Mesendoderm (in vitro differentiated cells): ENCODE results near the gene TMEM109.

Experiments used
- DNase-seq: peaks from one replicate; pipeline ENCODE4 v3.0.0; 2013
- H2AK5ac ChIP-seq: 2 replicates; pipeline ENCODE4 v1.6.1; 2013; ENCODE audit warnings: low read length, inconsistent platforms
- H2BK120ac ChIP-seq: 2 replicates; pipeline ENCODE4 v1.6.1; 2013; ENCODE audit warnings: low read depth, mild to moderate bottlenecking, low read length, moderate library complexity, mixed read lengths
- H2BK15ac ChIP-seq: replicated peaks from 2 replicates; pipeline ENCODE4 v1.6.1; 2013; ENCODE audit warnings: low read depth, mild to moderate bottlenecking, moderate library complexity
- H2BK5ac ChIP-seq: 2 replicates; pipeline ENCODE4 v1.6.1; 2013; ENCODE audit warnings: low read length, inconsistent platforms
- H3K18ac ChIP-seq: 2 replicates; pipeline ENCODE4 v1.6.1; 2013; ENCODE audit warnings: mild to moderate bottlenecking, low read length, mixed read lengths
- H3K23ac ChIP-seq: one replicate; pipeline ENCODE4 v1.6.1; 2013; ENCODE audit warnings: low read length
- H3K27ac ChIP-seq: 2 replicates; pipeline ENCODE4 v1.5.1; 2013; ENCODE audit warnings: low read depth, mild to moderate bottlenecking, inconsistent platforms, low read length, moderate library complexity
- H3K27me3 ChIP-seq: 2 replicates; pipeline ENCODE4 v1.6.1; 2013; ENCODE audit warnings: low read length, control low read depth, mild to moderate bottlenecking, inconsistent platforms; ENCODE audit not compliant: insufficient read depth, poor library complexity
- H3K36me3 ChIP-seq: 2 replicates; pipeline ENCODE4 v1.6.1; 2013; ENCODE audit warnings: low read length, inconsistent platforms; ENCODE audit not compliant: control insufficient read depth, insufficient read depth
- H3K4ac ChIP-seq: one replicate; pipeline ENCODE4 v1.6.1; 2013; ENCODE audit warnings: low read depth, mild to moderate bottlenecking, low read length, moderate library complexity
- H3K4me1 ChIP-seq: 2 replicates; pipeline ENCODE4 v1.6.1; 2013; ENCODE audit warnings: low read depth, low read length, inconsistent platforms; ENCODE audit not compliant: control insufficient read depth
- H3K4me2 ChIP-seq: 2 replicates; pipeline ENCODE4 v1.6.1; 2013; ENCODE audit warnings: low read length
- H3K4me3 ChIP-seq: 2 replicates; pipeline ENCODE4 v1.5.1; 2013; ENCODE audit warnings: mild to moderate bottlenecking, low read length
- H3K56ac ChIP-seq: one replicate; pipeline ENCODE4 v1.6.1; 2013; ENCODE audit warnings: low read length
- H3K79me1 ChIP-seq: 2 replicates; pipeline ENCODE4 v1.6.1; 2013; ENCODE audit warnings: low read length, inconsistent platforms
- H3K79me2 ChIP-seq: 2 replicates; pipeline ENCODE4 v1.6.1; 2013; ENCODE audit warnings: mild to moderate bottlenecking, low read length; ENCODE audit not compliant: control insufficient read depth, insufficient read depth
- H3K9ac ChIP-seq: 2 replicates; pipeline ENCODE4 v1.6.1; 2013; ENCODE audit warnings: low read length, inconsistent platforms
- H4K5ac ChIP-seq: one replicate; pipeline ENCODE4 v1.6.1; 2013; ENCODE audit warnings: low read length
- H4K8ac ChIP-seq: one replicate; pipeline ENCODE4 v1.6.1; 2013; ENCODE audit warnings: low read depth, mild to moderate bottlenecking, control low read depth, low read length, moderate library complexity
- WGBS: extraction: QIAGEN DNeasy Blood & Tissue Kit; methylation state at CpG from one replicate; pipeline ENCODE4 v1.1.7; 2013; ENCODE audit warnings: low lambda C conversion rate, missing lambda C conversion rate; ENCODE audit not compliant: insufficient coverage; ENCODE audit errors: extremely low coverage; 5-methylcytosine and 5-hydroxymethylcytosine counted together

TMEM109 gene

GRCh38 chr11:60916669-60917206, 2.8 kb downstream of the TMEM109 start:
- Histone ChIP-seq H4K5ac (no peak overlapping the region), H3K56ac (peak overlapping the region; percentile 51), H3K79me2 (peaks cover 9% of the 10 kb centered on the region), H3K27me3 (no peaks in the 10 kb centered on the region), H3K4me3 (no peak overlapping the region), H3K79me1 (peaks cover 10% of the 10 kb centered on the region), H3K9ac (peak overlapping the region; percentile 12), H3K4me1 (peaks cover 15% of the 10 kb centered on the region), H2BK15ac (no peak overlapping the region), H3K36me3 (peaks cover 3% of the 10 kb centered on the region), H4K8ac (no peak overlapping the region), H2BK5ac (no peak overlapping the region), H2AK5ac (no peak overlapping the region), H3K4ac (no peak overlapping the region), H3K18ac (no peak overlapping the region), H3K4me2 (no peak overlapping the region), H3K23ac (peak overlapping the region; percentile 24), H3K27ac (no peak overlapping the region), H2BK120ac (no peak overlapping the region)
- DNase-seq, result peak; percentile 12
- no CpG with 5 or more reads among the region's 3 CpGs for WGBS

DNA sequence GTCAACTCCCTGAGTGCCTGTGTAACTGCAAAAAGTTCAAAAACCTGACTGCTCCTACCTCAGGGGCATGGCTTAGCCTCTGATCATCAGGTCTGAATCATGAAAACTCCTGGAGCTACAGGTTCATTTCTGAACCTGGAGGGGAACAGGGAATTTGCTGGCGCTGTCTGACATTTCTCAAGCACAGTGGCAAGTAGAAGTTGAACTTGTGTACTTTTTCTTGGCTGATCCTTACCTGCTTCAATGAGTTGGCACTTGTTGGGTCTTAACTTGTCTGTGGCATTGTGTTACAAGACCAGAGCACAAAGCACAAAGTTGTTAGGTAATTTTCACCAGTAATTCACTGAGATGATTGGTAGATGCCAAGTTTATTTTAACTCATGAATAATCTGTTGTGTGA, 3.3 kb downstream of the TMEM109 start:
- no peak overlapping the region for H4K8ac ChIP-seq
- no peak overlapping the region for H3K56ac ChIP-seq
- H3K9ac ChIP-seq, result no peak overlapping the region
- peaks cover 3% of the 10 kb centered on the region for H3K36me3 ChIP-seq
- H3K23ac ChIP-seq, result no peak overlapping the region
- H3K4me3 ChIP-seq, result no peak overlapping the region
- no peak overlapping the region for H3K27ac ChIP-seq
- DNase-seq, result no peak
- H3K4me1 ChIP-seq, result peaks cover 15% of the 10 kb centered on the region
- no peak overlapping the region for H3K4ac ChIP-seq
- no peak overlapping the region for H2BK5ac ChIP-seq
- WGBS, result no CpG with 5 or more reads among the region's 1 CpG
- H2BK15ac ChIP-seq, result no peak overlapping the region
- H2BK120ac ChIP-seq, result no peak overlapping the region
- H3K27me3 ChIP-seq, result no peaks in the 10 kb centered on the region
- no peak overlapping the region for H3K4me2 ChIP-seq
- peaks cover 10% of the 10 kb centered on the region for H3K79me1 ChIP-seq
- no peak overlapping the region for H4K5ac ChIP-seq
- no peak overlapping the region for H3K18ac ChIP-seq
- H2AK5ac ChIP-seq, result no peak overlapping the region
- H3K79me2 ChIP-seq, result peaks cover 9% of the 10 kb centered on the region

GRCh38 chr11:60918251-60918938, 4.4 kb downstream of the TMEM109 start:
- Histone ChIP-seq H2AK5ac (no peak overlapping the region), H2BK5ac (no peak overlapping the region), H3K9ac (no peak overlapping the region), H3K23ac (no peak overlapping the region), H3K27me3 (no peaks in the 10 kb centered on the region), H3K36me3 (peaks cover 3% of the 10 kb centered on the region), H3K79me2 (peaks cover 9% of the 10 kb centered on the region), H3K79me1 (peaks cover 10% of the 10 kb centered on the region), H3K4me1 (peaks cover 14% of the 10 kb centered on the region), H3K4me3 (no peak overlapping the region), H4K8ac (no peak overlapping the region), H3K18ac (no peak overlapping the region), H3K4ac (no peak overlapping the region), H2BK120ac (no peak overlapping the region), H3K27ac (no peak overlapping the region), H3K4me2 (no peak overlapping the region), H4K5ac (no peak overlapping the region), H3K56ac (no peak overlapping the region), H2BK15ac (no peak overlapping the region)
- WGBS, result no CpG with 5 or more reads among the region's 4 CpGs
- DNase-seq, result peak; percentile 89

DNA sequence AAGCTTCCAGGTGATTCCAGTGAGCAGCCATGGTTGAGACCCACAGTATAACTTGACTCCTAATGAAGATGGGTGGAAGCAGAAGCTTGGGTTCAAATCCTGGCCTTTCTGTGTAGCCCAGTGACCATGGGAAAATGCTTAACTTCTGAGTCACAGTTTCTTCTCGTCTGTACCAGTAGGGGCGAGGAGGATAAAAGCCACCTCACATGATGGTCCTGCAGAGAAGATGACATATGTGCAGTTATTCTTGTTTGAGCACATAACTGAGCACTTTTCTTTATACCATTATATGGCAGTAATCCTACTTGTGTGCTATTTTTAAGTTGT, 4.9 kb downstream of the TMEM109 start:
- Histone ChIP-seq H3K36me3 (peaks cover 3% of the 10 kb centered on the region), H2BK5ac (no peak overlapping the region), H3K27me3 (no peaks in the 10 kb centered on the region), H3K79me1 (peaks cover 10% of the 10 kb centered on the region), H4K8ac (no peak overlapping the region), H2AK5ac (no peak overlapping the region), H3K4ac (no peak overlapping the region), H3K56ac (no peak overlapping the region), H3K18ac (no peak overlapping the region), H3K23ac (no peak overlapping the region), H3K4me1 (peaks cover 17% of the 10 kb centered on the region), H2BK120ac (no peak overlapping the region), H3K4me2 (no peak overlapping the region), H4K5ac (no peak overlapping the region), H2BK15ac (no peak overlapping the region), H3K4me3 (no peak overlapping the region), H3K9ac (no peak overlapping the region), H3K27ac (no peak overlapping the region), H3K79me2 (peaks cover 9% of the 10 kb centered on the region)
- DNase-seq, result no peak
- WGBS, result no CpG with 5 or more reads among the region's 2 CpGs

- H3K4me1 ChIP-seq, result peaks cover 17% of the 10 kb centered on the region
- H3K9ac ChIP-seq, result no peak overlapping the region
- no CpG with 5 or more reads among the region's 1 CpG for WGBS
- H3K36me3 ChIP-seq, result peaks cover 3% of the 10 kb centered on the region
- H3K79me2 ChIP-seq, result peaks cover 9% of the 10 kb centered on the region
- H4K8ac ChIP-seq, result no peak overlapping the region
- H3K27me3 ChIP-seq, result no peaks in the 10 kb centered on the region
- H4K5ac ChIP-seq, result no peak overlapping the region
- H3K23ac ChIP-seq, result no peak overlapping the region
- H3K27ac ChIP-seq, result no peak overlapping the region
- H3K4ac ChIP-seq, result no peak overlapping the region
- DNase-seq, result no peak
- H3K79me1 ChIP-seq, result peaks cover 10% of the 10 kb centered on the region
- H3K56ac ChIP-seq, result no peak overlapping the region
- no peak overlapping the region for H3K18ac ChIP-seq
- no peak overlapping the region for H3K4me3 ChIP-seq
- no peak overlapping the region for H2BK5ac ChIP-seq
- H2BK120ac ChIP-seq, result no peak overlapping the region
- H2BK15ac ChIP-seq, result no peak overlapping the region
- H2AK5ac ChIP-seq, result no peak overlapping the region
- H3K4me2 ChIP-seq, result no peak overlapping the region
Observed at GRCh38 chr11:60919320-60919719, 5.4 kb downstream of the TMEM109 start.

DNA sequence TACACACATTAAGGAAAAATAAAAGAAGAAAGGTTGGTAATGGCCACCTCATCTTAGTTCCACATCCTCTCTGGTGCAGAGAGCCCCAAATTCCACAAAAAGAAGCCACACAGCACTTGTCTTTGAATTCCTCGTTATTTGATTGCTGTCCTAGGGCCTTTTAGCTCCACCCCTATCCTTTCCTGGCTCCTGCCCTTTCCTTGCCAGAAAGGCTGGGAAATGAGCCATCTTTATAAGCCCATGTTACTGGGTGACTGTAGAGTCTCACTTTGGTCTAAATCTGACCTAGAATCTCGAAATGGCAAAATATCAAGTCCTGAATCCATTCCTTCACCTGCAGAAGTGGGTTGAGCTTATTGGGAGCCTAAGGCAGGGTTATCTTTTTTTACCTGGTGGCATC, 6.0 kb downstream of the TMEM109 start:
- DNase-seq, result no peak
- H3K27me3 ChIP-seq, result no peaks in the 10 kb centered on the region
- no peak overlapping the region for H3K4me3 ChIP-seq
- WGBS, result no CpG with 5 or more reads among the region's 2 CpGs
- H2BK5ac ChIP-seq, result no peak overlapping the region
- H3K23ac ChIP-seq, result no peak overlapping the region
- H4K5ac ChIP-seq, result no peak overlapping the region
- H3K36me3 ChIP-seq, result peaks cover 3% of the 10 kb centered on the region
- H3K79me1 ChIP-seq, result peaks cover 10% of the 10 kb centered on the region
- H3K9ac ChIP-seq, result no peak overlapping the region
- H3K4ac ChIP-seq, result no peak overlapping the region
- H3K4me2 ChIP-seq, result no peak overlapping the region
- H2BK120ac ChIP-seq, result no peak overlapping the region
- H3K4me1 ChIP-seq, result peaks cover 17% of the 10 kb centered on the region
- no peak overlapping the region for H3K27ac ChIP-seq
- H3K18ac ChIP-seq, result no peak overlapping the region
- H3K56ac ChIP-seq, result no peak overlapping the region
- H2BK15ac ChIP-seq, result no peak overlapping the region
- H4K8ac ChIP-seq, result no peak overlapping the region
- H3K79me2 ChIP-seq, result peaks cover 9% of the 10 kb centered on the region
- H2AK5ac ChIP-seq, result no peak overlapping the region
